AG04449 (cell line): ENCODE data around the gene ELL2.

Experiments
- CTCF ChIA-PET: fragments of 350-600 bp; formaldehyde crosslinking; extraction: SDS; loops from one replicate; lab custom pipeline; 2021; ENCODE audit warnings: antibody characterized with exemption; lab: Yijun Ruan, JAX
- POLR2A ChIA-PET: fragments of 400-600, 350-600 bp; formaldehyde crosslinking; extraction: SDS; loops from one replicate; lab custom pipeline; 2020; ENCODE audit warnings: antibody characterized with exemption, inconsistent platforms; lab: Yijun Ruan, JAX
- DNase-seq: peaks from one replicate; pipeline ENCODE4 v3.0.0-alpha.2; 2010; ENCODE audit warnings: low read depth, low spot score
- H3K4me3 ChIP-seq: 2 replicates; pipeline ENCODE4 v1.5.1; 2011; ENCODE audit warnings: low read depth, mild to moderate bottlenecking, control low read depth, low read length
- CTCF ChIP-seq: IDR thresholded peaks from one replicate; pipeline ENCODE4 v1.5.1; 2011; ENCODE audit warnings: mild to moderate bottlenecking, moderate library complexity, low read length, control low read depth, inconsistent platforms; ENCODE audit not compliant: insufficient read depth; ENCODE audit errors: missing control alignments

The ELL2 gene

DNA sequence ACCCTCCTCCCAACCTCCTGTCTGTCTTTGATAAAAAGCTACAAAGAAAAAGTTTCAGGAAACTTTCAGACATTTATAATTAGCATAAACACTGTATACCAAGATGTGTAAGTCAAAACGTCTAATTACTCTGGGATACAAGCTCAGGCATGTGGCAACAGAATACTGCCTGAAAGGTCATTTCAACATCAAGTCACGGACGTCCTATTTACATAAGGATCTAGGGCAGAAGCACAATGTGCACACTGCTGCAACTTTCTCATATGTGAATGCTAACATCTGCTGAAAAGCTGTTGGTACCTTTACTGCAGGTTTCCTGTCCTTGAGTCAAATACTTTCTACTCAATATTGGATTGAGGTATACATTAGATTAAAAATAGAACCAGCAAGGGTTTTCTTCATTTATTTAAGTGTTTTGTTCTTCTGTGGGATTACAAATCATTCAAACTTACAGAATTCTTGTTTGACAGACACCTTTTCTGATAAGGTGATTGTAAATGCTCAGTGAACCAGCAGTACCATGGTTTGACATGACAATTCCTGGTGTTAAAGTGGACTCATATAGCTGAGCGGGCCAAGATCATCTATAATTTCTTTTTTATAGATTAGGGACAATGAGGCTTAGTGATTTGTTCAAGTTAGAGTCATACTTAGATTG, 36.8 kb downstream of the ELL2 start:
- no peak for TF ChIP-seq CTCF

GRCh38 chr5:95923918-95924544, 37.6 kb downstream of the ELL2 start:
- no peak for TF ChIP-seq CTCF
- H3K4me3 ChIP-seq = no peak overlapping the region
- ChIA-PET CTCF (interaction anchor here (0.7 kb wide), 1 partner anchor 678 kb away, joined by 3 read pairs; no protein-coding TSS in a partner anchor), POLR2A (no interaction called here)
- no peak for DNase-seq

More for the DNA sequence above, 36.8 kb downstream of the ELL2 start:
- CTCF ChIA-PET = interaction anchor here (0.7 to 1.0 kb wide), 3 partner anchors 11 to 677 kb away, joined by 3 read pairs; no protein-coding TSS in a partner anchor
- no peak for DNase-seq
- POLR2A ChIA-PET = no interaction called here
- no peak overlapping the region for H3K4me3 ChIP-seq

- CTCF ChIA-PET = interaction anchor here (1.4 kb wide), 1 partner anchor 10 kb away, joined by 3 read pairs; no protein-coding TSS in a partner anchor
- no peak overlapping the region for H3K4me3 ChIP-seq
- TF ChIP-seq CTCF = no peak
- POLR2A ChIA-PET = no interaction called here
- DNase-seq = no peak
These were observed 38.9 kb downstream of the ELL2 start for GRCh38 chr5:95922798-95923197.

GRCh38 chr5:95921501-95921900, 40.1 kb downstream of the ELL2 start:
- DNase-seq = no peak
- no peak overlapping the region for H3K4me3 ChIP-seq
- ChIA-PET POLR2A (no interaction called here), CTCF (interaction anchor here (1.4 kb wide), 1 partner anchor 9 kb away, joined by 3 read pairs; no protein-coding TSS in a partner anchor)
- no peak for TF ChIP-seq CTCF

GRCh38 chr5:95920822-95921221, 40.8 kb downstream of the ELL2 start:
- H3K4me3 ChIP-seq = no peak overlapping the region
- DNase-seq = no peak
- ChIA-PET CTCF (no interaction called here), POLR2A (no interaction called here)
- no peak for TF ChIP-seq CTCF

DNA sequence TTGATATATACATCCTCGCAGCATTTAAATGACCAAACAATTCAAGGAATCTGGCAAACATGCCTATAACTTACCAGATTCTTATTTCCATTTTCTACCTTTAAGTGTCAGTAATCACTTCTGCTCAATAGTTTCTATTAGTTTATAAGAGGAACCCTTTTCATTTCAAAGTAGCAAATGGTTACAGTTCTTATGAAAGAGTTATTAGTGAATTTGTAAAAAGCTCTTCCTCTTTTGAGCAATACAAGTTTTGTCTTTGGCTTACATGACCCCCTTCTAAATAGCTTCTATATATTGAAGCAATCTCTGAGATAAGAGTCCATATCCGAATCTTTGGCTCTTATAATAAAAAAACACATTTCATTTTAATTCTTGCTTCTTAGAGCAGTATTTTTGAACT, 42.0 kb downstream of the ELL2 start:
- POLR2A ChIA-PET = no interaction called here

More for the DNA sequence above, 42.0 kb downstream of the ELL2 start:
- no peak for DNase-seq
- CTCF ChIA-PET = interaction anchor here (0.8 to 1.0 kb wide), 2 partner anchors 60 to 439 kb away, joined by 3 read pairs; no protein-coding TSS in a partner anchor
- no peak for TF ChIP-seq CTCF
- no peak overlapping the region for H3K4me3 ChIP-seq
